GM12878 (cell line): ENCODE data around the gene ARFRP1. TPM values are rescaled to one million over a fixed set of nuclear protein-coding genes. Genes with fewer than 3 reads are reported as not detected.

Experiments used
- CBFB ChIP-seq: IDR thresholded peaks from 2 replicates; pipeline ENCODE4 v1.6.1; 2016; ENCODE audit warnings: antibody characterized with exemption, low read depth
- CBX5 ChIP-seq: sonication (generic); IDR thresholded peaks from 2 replicates; pipeline ENCODE4 v1.6.1; 2016; ENCODE audit warnings: low read depth, moderate library complexity, mild to moderate bottlenecking, inconsistent platforms
- CHD2 ChIP-seq: IDR thresholded peaks from 2 replicates; pipeline ENCODE4 v1.6.1; 2011; ENCODE audit warnings: low read depth, low read length, improper control_type of control experiment, borderline replicate concordance
- CHD4 ChIP-seq: fragments of 200-600 bp; sonication (generic); IDR thresholded peaks from 2 replicates; pipeline ENCODE4 v1.6.1; 2016; ENCODE audit warnings: mild to moderate bottlenecking
- CREM ChIP-seq: IDR thresholded peaks from 2 replicates; pipeline ENCODE4 v1.6.1; 2014; ENCODE audit warnings: antibody characterized with exemption, low read depth
- DPF2 ChIP-seq: fragments of 450-650 bp; IDR thresholded peaks from 2 replicates; pipeline ENCODE4 v1.6.1; 2017; ENCODE audit warnings: mild to moderate bottlenecking
- EP300 ChIP-seq, 2 experiments: fragments of 150-350 bp in 1 of 2; IDR thresholded peaks; 2 replicates each; pipeline ENCODE4 v1.6.1; 2011 to 2012; ENCODE audit warnings: low read depth in 2 of 2, low read length in 2 of 2, borderline replicate concordance in 1 of 2, improper control_type of control experiment in 1 of 2, inconsistent platforms in 1 of 2; ENCODE audit not compliant: control insufficient read depth in 1 of 2
- FOXK2 ChIP-seq: fragments of 450-650 bp; IDR thresholded peaks from 2 replicates; pipeline ENCODE4 v1.6.1; 2017; ENCODE audit warnings: mild to moderate bottlenecking, moderate library complexity
- GATAD2B ChIP-seq: fragments of 450-650 bp; conservative IDR thresholded peaks from 2 replicates; pipeline ENCODE4 v1.6.1; 2017; ENCODE audit warnings: low read depth, mild to moderate bottlenecking, moderate library complexity
- HDGF ChIP-seq: fragments of 450-650 bp; IDR thresholded peaks from 2 replicates; pipeline ENCODE4 v1.6.1; 2016; ENCODE audit warnings: antibody characterized with exemption
- IKZF2 ChIP-seq, 2 experiments: fragments of 450-650 bp; IDR thresholded peaks; 2 replicates each; pipeline ENCODE4 v1.6.1; 2017; ENCODE audit warnings: mild to moderate bottlenecking in 2 of 2, moderate library complexity in 2 of 2
- MEF2B ChIP-seq: fragments of 450-650 bp; IDR thresholded peaks from 2 replicates; pipeline ENCODE4 v1.6.1; 2018; ENCODE audit warnings: mild to moderate bottlenecking, moderate library complexity; ENCODE audit not compliant: partially characterized antibody, poor library complexity, severe bottlenecking
- NFIC ChIP-seq: IDR thresholded peaks from 2 replicates; pipeline ENCODE4 v1.6.1; 2012; ENCODE audit warnings: low read depth, mild to moderate bottlenecking, inconsistent platforms, low read length, moderate library complexity
- NFYA ChIP-seq: IDR thresholded peaks from 2 replicates; pipeline ENCODE4 v1.6.1; 2011; ENCODE audit warnings: low read depth, mild to moderate bottlenecking, low read length, improper control_type of control experiment, borderline replicate concordance
- NKRF ChIP-seq: fragments of 450-650 bp; conservative IDR thresholded peaks from 2 replicates; pipeline ENCODE4 v1.6.1; 2017; ENCODE audit warnings: mild to moderate bottlenecking, moderate library complexity
- NRF1 ChIP-seq: conservative IDR thresholded peaks from 2 replicates; pipeline ENCODE4 v1.6.1; 2011; ENCODE audit warnings: mild to moderate bottlenecking, low read depth, low read length, improper control_type of control experiment
- RELA ChIP-seq: fragments of 450-650 bp; IDR thresholded peaks from 2 replicates; pipeline ENCODE4 v1.8.0; 2014; ENCODE audit warnings: borderline replicate concordance; ENCODE audit not compliant: partially characterized antibody
- SMARCA5 ChIP-seq: fragments of 450-650 bp; IDR thresholded peaks from 2 replicates; pipeline ENCODE4 v1.6.1; 2017; ENCODE audit warnings: mild to moderate bottlenecking
- TAF1 ChIP-seq: IDR thresholded peaks from 2 replicates; pipeline ENCODE4 v1.6.1; 2011; ENCODE audit warnings: mild to moderate bottlenecking, low read depth, low read length, borderline replicate concordance
- TCF12 ChIP-seq: IDR thresholded peaks from 2 replicates; pipeline ENCODE4 v1.6.1; 2011; ENCODE audit warnings: low read depth, mild to moderate bottlenecking, low read length
- TCF3 ChIP-seq: IDR thresholded peaks from 2 replicates; pipeline ENCODE4 v1.6.1; 2012; ENCODE audit warnings: low read depth, mild to moderate bottlenecking, low read length, borderline replicate concordance; ENCODE audit not compliant: insufficient read depth
- ZNF207 ChIP-seq: fragments of 450-650 bp; IDR thresholded peaks from 2 replicates; pipeline ENCODE4 v1.6.1; 2014; ENCODE audit warnings: antibody characterized with exemption, mild to moderate bottlenecking, borderline replicate concordance
- ZNF217 ChIP-seq: fragments of 450-650 bp; IDR thresholded peaks from 2 replicates; pipeline ENCODE4 v1.6.1; 2017; ENCODE audit warnings: antibody characterized with exemption, mild to moderate bottlenecking
- ZNF24 ChIP-seq: fragments of 450-650 bp; IDR thresholded peaks from 2 replicates; pipeline ENCODE4 v1.6.1; 2017; ENCODE audit warnings: antibody characterized with exemption, mild to moderate bottlenecking
- ZZZ3 ChIP-seq: IDR thresholded peaks from 2 replicates; pipeline ENCODE4 v1.6.1; 2011; ENCODE audit warnings: low read depth; ENCODE audit not compliant: control insufficient read depth, insufficient read length
- polyA plus RNA-seq, 11 experiments: library from polyadenylated mRNA; depleted of rRNA in 4 of 11; unstranded in 6 of 11; stranded (reverse) in 5 of 11; fragments of >200 nt; fragmentation: Nextera tagmentation in 4 of 11; fragmentation: Illumina TruSeq in 1 of 11; extraction: Ambion mirVana in 4 of 11; extraction: Trizol in 1 of 11; gene quantifications; 1 replicate in 1 of 11; 2 replicates in 10 of 11; pipeline versions ENCODE4 v1.2.1 to v1.2.3, GENCODE V29; 2011 to 2016; ENCODE audit warnings: inconsistent platforms in 2 of 11, missing spikeins in 2 of 11, low read depth in 1 of 11
- total RNA-seq, 4 experiments: library from RNA; depleted of rRNA in 3 of 4; stranded (reverse); fragments of >200 nt in 3 of 4; fragmentation: Illumina TruSeq in 1 of 4; extraction: Trizol in 1 of 4; gene quantifications; 2 replicates each; pipeline versions ENCODE4 v1.2.1 to v1.2.3, GENCODE V29; 2013 to 2021
- TF ChIP-seq, protein P1 (sequence below): IDR thresholded peaks from 2 replicates; pipeline ENCODE4 v1.6.1; 2011; ENCODE audit warnings: low read depth, mild to moderate bottlenecking, low read length, moderate library complexity, borderline replicate concordance; ENCODE audit errors: extremely low read depth

The ARFRP1 gene
- total and polyA plus RNA-seq, 10 of the 15 experiments (the other 5 are each of a cell fraction or from before 2014, with no cell fraction given), result 0.37 to 71.7 (median 34.6) TPM

DNA sequence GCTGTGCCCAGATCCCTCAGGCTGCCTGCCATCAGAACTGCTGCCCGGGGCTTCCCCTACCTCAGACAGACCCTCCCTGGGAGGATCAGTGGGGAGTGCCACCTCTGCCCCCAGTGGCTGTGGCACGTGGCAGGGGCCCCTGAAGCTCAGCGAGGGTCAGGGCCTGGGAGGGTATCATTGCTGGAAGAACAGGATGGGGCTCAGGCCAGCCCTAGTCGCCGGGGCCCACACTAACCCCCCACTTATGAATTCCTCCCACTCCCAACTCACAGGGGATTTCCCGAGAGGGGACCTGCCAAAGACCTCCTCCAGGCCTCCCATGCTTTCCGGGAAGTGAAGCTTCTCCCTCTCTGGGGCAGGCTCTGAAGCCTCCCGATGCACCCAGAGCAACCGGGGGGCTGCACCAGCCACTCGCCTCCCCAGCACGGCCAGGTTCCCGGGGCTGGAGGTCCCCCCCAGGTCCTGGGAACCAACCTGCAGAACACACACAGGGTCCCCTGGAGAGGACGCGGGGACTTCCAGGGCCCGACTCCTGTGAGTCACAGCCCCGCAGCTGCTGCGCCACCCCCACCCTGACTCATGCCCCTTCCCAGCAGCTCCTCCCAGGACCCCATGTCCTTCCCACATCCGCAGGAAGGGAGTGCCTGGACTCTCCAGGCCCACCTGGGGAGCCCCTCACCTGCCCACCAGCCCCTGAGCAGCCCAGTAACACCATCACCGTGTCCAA lies 8.9 kb downstream of the ARFRP1 start (continued):
- TF ChIP-seq DPF2 (peak; percentile 83; the same call in 1 of the 2 replicates), SMARCA5 (0 out of 2 replicates have a peak, but pooled peaks have one; percentile 6), ZNF217 (no peak), ZNF207 (no peak), GATAD2B (peak; percentile 39; the same call in 1 of the 2 replicates), CBFB (peak; percentile 24; the same call in 1 of the 2 replicates), ZNF24 (no peak), CHD2 (0 out of 2 replicates have a peak, but pooled peaks have one; percentile 42), MEF2B (peak; percentile 65), FOXK2 (no peak), CHD4 (no peak), ZZZ3 (no peak), NFYA (no peak), EP300 (IDR thresholded peaks at IDR 0.05; ENCODE audit: borderline replicate concordance in 1 of 2, control insufficient read depth in 1 of 2, low read depth in 2 of 2, low read length in 2 of 2) (0 out of 4 replicates have a peak, but pooled peaks of 1 of the 2 experiments have one; percentile 21), CREM (peak; percentile 36; the same call in 1 of the 2 replicates), HDGF (0 out of 2 replicates have a peak, but pooled peaks have one; percentile 36), NKRF (no peak), TCF3 (peak; percentile 67; the same call in 1 of the 2 replicates), NRF1 (no peak), NFIC (no peak; the same call in 1 of the 2 replicates), TAF1 (no peak), RELA (peak; percentile 90), TCF12 (peak; percentile 94), IKZF2 (IDR thresholded peaks at IDR 0.05) (peak; percentile 76 to 84; a peak in 3 of 4 replicates), CBX5 (no peak)
- TF ChIP-seq, protein P1, sequence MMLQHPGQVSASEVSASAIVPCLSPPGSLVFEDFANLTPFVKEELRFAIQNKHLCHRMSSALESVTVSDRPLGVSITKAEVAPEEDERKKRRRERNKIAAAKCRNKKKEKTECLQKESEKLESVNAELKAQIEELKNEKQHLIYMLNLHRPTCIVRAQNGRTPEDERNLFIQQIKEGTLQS, result no peak
